Right atrium auricular region (tissue), 2 donors: ENCODE results near the gene PTX3. TPM values are rescaled to one million over a fixed set of nuclear protein-coding genes. Genes with fewer than 3 reads are reported as not detected.

Source experiments
- DNase-seq: peaks from one replicate; pipeline ENCODE4 v3.0.0-alpha.2; 2019; ENCODE audit warnings: low spot score
- H3K27ac ChIP-seq, 2 donors: fragments of 200-600 bp; sonication (generic); 1 replicate in 1 of 2; 2 replicates in 1 of 2; pipeline ENCODE4 v1.5.1; 2016 to 2019
- H3K27me3 ChIP-seq, 2 donors: fragments of 200-600 bp; sonication (generic); one replicate each; pipeline versions ENCODE4 v1.5.1 to v1.6.0; 2017 to 2019
- H3K36me3 ChIP-seq: fragments of 200-600 bp; sonication (generic); one replicate; pipeline ENCODE4 v1.5.1; 2016
- H3K4me1 ChIP-seq, 2 donors: fragments of 200-600 bp; sonication (generic); one replicate each; pipeline versions ENCODE4 v1.5.1 to v1.6.0; 2017 to 2019
- H3K4me3 ChIP-seq, 2 donors: fragments of 200-600 bp; sonication (generic); 1 replicate in 1 of 2; 2 replicates in 1 of 2; pipeline ENCODE4 v1.5.1; 2017 to 2019; ENCODE audit warnings: mild to moderate bottlenecking in 1 of 2, moderate library complexity in 1 of 2
- H3K9me3 ChIP-seq, 2 donors: fragments of 200-600 bp; sonication (generic); one replicate each; pipeline ENCODE4 v1.5.1; 2019
- total RNA-seq, 2 donors: library from RNA; depleted of rRNA; stranded (reverse); fragments of >200 nt; gene quantifications; one replicate each; pipeline ENCODE4 v1.1.0, GENCODE V29; 2016
- TF ChIP-seq, protein P1 (sequence below), 2 donors: fragments of 200-600 bp; sonication (generic); IDR thresholded peaks; one replicate each; pipeline ENCODE4 v1.5.1; 2019; ENCODE audit warnings: antibody characterized with exemption in 2 of 2

Gene PTX3
- total RNA-seq, 2 donors from 2014 or later: 0.59 to 2.6 TPM

GRCh38 chr3:157443905-157444796 lies 7.5 kb downstream of the PTX3 start:
- Histone ChIP-seq H3K9me3 (no peaks in the 10 kb centered on the region), H3K4me1 (no peaks in the 10 kb centered on the region), H3K27me3 (no peaks in the 10 kb centered on the region), H3K36me3 (no peaks in the 10 kb centered on the region), H3K27ac (no peak overlapping the region), H3K4me3 (no peak overlapping the region)
- TF ChIP-seq, protein P1, sequence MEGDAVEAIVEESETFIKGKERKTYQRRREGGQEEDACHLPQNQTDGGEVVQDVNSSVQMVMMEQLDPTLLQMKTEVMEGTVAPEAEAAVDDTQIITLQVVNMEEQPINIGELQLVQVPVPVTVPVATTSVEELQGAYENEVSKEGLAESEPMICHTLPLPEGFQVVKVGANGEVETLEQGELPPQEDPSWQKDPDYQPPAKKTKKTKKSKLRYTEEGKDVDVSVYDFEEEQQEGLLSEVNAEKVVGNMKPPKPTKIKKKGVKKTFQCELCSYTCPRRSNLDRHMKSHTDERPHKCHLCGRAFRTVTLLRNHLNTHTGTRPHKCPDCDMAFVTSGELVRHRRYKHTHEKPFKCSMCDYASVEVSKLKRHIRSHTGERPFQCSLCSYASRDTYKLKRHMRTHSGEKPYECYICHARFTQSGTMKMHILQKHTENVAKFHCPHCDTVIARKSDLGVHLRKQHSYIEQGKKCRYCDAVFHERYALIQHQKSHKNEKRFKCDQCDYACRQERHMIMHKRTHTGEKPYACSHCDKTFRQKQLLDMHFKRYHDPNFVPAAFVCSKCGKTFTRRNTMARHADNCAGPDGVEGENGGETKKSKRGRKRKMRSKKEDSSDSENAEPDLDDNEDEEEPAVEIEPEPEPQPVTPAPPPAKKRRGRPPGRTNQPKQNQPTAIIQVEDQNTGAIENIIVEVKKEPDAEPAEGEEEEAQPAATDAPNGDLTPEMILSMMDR (IDR thresholded peaks at IDR 0.05): no peak
- DNase-seq: no peak

- no peak for DNase-seq
- TF ChIP-seq, protein P1 (IDR thresholded peaks at IDR 0.05): no peak
- Histone ChIP-seq H3K27me3 (no peaks in the 10 kb centered on the region), H3K9me3 (no peaks in the 10 kb centered on the region), H3K4me3 (no peak overlapping the region), H3K27ac (no peak overlapping the region), H3K36me3 (no peaks in the 10 kb centered on the region), H3K4me1 (no peaks in the 10 kb centered on the region)
These were observed 8.1 kb downstream of the PTX3 start for GRCh38 chr3:157444797-157445184.

GRCh38 chr3:157445857-157446256 lies 9.2 kb downstream of the PTX3 start:
- H3K4me1 ChIP-seq: no peaks in the 10 kb centered on the region
- TF ChIP-seq, protein P1 (IDR thresholded peaks at IDR 0.05): no peak

DNA sequence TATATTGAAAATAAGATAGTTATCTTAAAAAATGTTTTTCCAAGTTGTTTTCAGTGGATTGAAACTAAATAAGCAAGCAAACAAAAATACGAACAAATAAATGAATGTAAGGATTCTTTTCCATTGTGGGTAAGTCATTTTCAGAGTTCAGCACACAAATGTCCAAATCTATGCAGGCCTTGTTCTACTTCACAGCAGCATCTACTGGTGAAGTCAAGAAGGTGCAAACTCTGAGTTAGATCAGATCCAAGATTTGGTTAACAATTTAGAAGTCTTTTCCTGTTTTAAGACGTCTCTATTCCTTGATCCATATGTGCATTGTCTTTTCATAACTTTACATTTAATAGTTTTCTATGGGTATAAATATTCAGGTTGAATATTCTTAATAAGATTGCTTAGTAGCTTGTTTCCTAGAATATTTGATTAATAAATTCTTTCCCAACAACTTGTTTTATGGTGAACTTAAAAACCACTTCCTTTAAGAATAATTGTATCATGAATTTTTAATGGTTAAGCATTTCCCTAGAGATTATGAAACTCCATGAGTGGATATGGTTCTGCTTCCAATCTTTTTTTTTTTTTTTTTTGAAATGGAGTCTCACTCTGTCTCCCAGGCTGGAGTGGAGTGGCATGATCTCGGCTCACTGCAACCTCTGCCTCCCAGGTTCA lies 10.5 kb downstream of the PTX3 start:
- Histone ChIP-seq H3K4me3 (no peak overlapping the region), H3K9me3 (no peaks in the 10 kb centered on the region), H3K27ac (no peak overlapping the region), H3K27me3 (no peaks in the 10 kb centered on the region), H3K36me3 (no peaks in the 10 kb centered on the region), H3K4me1 (no peaks in the 10 kb centered on the region)
- no peak for DNase-seq
- TF ChIP-seq, protein P1 (IDR thresholded peaks at IDR 0.05): peak in 1 of 2 donors; percentile 50

More at GRCh38 chr3:157445857-157446256, 9.2 kb downstream of the PTX3 start:
- Histone ChIP-seq H3K27me3 (no peaks in the 10 kb centered on the region), H3K4me3 (no peak overlapping the region), H3K27ac (no peak overlapping the region), H3K9me3 (no peaks in the 10 kb centered on the region), H3K36me3 (no peaks in the 10 kb centered on the region)
- no peak for DNase-seq

DNA sequence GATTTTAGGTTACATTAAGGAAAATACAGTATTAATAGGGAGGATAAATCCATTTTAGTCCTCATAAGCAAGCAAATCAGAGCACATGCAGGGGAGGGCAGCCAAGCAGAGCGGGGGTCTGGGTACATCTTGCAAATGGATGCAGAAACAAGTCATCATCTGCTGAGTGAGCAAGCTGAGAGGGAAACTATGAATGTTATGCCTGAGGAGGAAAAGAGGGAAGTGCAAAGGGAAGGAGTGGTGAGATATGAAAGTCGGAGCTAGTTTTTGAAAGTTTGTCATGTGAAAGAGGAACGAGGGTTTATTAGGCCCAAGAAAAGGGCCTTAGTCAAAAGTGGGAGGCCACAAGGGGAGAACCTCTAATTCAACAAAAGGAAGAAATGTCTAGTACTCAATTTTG lies 15.4 kb downstream of the PTX3 start:
- Histone ChIP-seq H3K27ac (no peak overlapping the region), H3K9me3 (no peaks in the 10 kb centered on the region)
- TF ChIP-seq, protein P1 (IDR thresholded peaks at IDR 0.05): no peak

More for the DNA sequence above, 15.4 kb downstream of the PTX3 start:
- Histone ChIP-seq H3K4me1 (no peaks in the 10 kb centered on the region), H3K36me3 (no peaks in the 10 kb centered on the region), H3K27me3 (no peaks in the 10 kb centered on the region), H3K4me3 (no peak overlapping the region)
- no peak for DNase-seq
